ENCODE measurements around the gene GNG5.
"Not testable (repeated sequence)": the region's sequence is repeated elsewhere in the genome, so short reads cannot be mapped to it uniquely, and the experiment has no call there.

Gene GNG5

DNA sequence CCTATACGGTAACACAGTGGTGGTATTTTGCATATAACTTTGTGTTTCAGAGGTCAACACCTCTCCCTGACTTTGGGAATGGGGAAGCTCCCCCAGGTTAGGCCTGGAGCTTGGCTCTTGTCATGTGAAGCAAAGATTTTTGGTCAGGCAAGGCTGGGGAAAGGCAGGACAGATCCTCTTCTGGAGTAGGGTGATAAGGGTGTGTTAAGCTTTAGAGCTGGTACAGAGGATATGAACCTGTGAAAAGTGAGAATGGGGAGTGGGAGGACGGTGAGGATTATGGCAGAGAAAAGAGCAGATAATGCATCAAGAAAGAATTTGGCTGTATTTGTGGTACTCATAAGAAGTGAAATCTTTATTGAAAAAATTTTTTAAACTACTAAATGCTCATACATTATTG is 25.1 kb downstream of the GNG5 start:
- DNase-seq, result no peak

DNA sequence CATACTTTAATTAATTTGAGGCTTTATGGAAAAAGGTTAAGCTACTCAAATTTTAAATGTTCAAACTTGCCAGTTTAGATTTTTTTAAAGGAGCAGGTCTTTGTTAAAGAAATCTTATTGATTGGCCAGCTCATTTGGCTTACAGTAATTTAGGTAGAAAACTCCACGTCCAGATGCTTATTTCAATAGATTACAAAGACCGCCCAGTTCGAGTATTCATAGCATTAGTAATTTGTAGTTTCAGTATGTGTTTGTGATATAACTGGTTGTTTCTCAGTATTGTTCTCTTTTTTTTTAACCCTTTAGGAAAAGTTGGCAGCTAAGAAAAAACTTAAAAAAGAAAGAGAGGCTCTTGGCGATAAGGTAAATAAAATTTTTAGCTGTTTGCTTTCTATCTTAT is 25.7 kb downstream of the GNG5 start:
- DNase-seq, result no peak

DNA sequence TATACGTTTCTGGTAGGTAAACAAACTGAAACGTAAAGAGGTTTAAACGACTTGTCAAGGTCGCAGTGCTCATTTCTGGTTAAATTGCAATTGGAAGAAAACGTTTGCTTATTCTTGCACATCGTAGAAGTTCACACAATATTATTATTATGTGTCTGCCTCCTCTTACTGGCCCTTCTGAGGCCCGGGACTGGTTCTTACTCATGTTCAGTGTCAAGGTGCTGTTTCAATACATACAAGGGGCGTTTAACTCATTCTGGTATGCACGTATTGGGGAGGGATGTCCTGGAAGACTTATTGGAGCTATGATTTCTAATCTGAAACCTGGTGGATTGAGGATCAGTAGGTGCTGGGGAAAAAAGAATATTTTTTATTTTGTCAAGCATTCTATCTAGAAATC is 26.4 kb downstream of the GNG5 start:
- no peak for DNase-seq

DNA sequence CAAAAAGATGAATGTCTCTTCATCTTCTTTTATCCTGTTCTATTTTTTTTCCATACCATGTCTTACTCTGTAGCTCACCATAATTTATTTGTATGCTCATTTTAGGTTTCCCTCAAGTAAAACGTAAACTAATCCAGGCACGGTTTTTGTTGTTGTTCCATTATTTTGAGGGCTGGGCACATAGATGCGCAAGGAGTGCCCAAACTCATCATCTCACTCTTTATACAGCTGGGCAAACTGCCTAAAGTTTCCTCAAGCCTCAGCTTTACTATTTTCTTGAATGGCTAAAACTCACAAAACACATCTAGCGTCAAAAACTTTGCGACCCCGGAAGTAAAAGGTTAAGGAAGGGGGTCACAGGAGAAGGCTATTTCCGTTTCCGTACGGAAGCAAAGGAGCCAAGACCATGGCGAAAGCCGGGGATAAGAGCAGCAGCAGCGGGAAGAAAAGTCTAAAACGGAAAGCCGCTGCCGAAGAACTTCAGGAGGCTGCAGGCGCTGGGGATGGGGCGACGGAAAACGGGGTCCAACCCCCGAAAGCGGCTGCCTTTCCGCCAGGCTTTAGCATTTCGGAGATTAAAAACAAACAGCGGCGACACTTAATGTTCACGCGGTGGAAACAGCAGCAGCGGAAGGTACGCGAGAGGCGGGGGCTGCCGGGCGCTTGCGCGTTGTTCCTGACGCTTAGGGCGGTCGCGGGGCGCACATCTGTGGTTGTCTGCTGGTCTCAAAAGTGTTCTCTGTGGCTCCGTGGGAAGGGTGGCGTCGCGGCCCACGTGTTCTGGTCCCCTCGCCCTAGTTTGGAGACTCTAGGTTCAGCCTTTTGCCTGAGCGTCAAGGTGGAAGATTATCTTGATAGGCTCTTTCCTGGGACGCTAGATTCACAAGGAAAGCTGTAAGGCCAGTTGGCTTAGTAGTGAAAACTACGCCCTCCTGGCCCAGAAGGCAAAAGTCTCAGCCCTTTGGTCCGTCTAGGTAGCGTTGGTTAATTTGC is 27.2 kb downstream of the GNG5 start, which contains the start of gene RPF1:
TSS of gene RPF1 (plus strand) at position 391 of the 993 bp plus-strand sequence. CDS start at position 407, 16 bp downstream.
- DNase-seq, result peak; percentile 6

DNA sequence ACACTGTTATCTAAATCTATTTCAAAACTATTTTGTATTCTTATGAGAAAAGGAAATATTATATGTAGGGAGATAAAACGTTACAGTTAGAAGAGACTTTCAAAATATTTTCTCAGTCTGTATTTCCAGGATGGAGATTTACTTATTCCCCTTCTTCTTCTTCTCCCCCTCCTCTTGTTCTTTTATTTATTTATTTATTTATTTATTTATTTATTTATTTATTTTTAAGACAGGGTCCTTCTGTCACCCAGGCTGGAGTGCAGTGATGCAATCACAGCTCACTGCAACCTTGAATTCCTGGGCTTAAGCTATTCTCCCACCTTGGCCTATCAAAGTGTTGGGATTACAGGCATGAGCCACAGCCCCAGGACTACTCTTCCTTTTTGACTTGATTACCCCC is 30.2 kb downstream of the GNG5 start:
- DNase-seq, result no peak

DNA sequence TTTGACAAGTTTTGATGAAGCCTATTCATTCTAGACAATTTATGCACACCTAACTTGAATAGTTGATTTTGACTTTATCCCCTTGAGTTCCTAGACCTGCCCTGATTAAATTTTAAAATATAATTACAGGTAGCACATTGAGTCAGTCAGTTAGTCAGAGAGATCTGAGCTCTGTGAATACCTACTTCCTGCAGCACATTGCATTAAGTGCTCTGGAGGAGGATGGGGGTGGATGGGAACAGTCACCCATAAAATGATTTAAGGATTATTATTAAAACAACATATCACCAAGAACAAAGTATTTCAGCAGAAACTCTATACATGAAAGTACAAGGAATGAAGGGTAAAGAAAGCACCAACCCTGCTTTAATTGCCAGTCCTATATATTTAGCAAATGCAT is 39.1 kb downstream of the GNG5 start:
- no peak for DNase-seq

DNA sequence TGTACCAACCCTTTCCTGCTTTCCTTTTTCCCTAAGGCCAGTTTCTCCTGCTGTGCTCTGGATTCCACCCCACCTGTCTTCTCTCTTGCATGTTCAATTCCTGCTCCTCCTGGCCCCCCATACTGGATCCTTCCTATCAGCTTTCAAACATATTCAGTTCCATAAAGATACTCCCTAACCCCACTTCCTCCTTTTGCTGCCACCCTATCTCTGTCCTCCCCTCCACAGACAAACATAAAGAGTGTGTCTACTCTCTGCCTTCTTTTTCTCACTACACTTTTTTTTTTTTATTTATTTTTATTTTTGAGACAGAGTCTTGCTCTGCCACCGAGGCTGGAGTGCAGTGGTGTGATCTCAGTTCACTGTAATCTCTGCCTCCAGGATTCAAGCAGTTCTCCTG is 44.3 kb downstream of the GNG5 start:
- DNase-seq, result no peak

DNA sequence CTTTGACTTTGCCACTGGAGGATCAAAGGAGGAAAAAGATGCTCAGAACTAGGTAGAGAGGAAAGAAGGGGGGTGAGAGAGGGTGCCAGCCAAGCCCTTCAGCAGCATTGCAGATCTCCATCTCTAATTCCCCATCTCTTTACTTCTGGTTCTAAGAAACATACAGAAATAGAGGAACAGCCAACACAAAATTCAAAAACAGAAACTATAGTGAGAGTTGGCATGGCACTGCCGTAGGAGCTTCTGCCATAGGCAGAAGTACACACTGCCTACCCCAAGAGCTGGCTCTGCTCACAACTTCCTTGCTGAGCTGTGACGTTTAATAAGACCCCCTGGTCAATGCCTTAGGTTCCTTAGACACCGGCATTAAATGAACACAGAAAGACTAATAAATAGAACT is 53.9 kb downstream of the GNG5 start:
- no peak for DNase-seq

DNA sequence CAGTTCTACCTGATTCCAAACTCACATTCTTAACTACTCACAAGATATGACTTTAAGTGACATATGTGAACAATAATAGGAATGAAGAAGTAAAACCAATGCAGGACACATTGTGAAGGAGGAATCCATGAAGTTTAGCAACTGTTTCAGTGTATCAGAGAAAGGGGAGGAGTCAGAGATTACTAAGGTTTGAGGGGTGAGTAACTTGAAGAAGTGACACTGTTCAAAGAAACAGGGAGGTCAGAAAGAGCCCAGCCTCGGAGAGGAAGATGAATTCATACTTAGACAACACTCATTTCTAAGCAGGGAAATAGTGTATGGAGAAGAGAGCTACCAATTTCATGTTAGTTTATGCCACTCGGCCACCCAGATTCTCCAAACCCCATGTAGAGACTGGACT is 55.5 kb downstream of the GNG5 start:
- no peak for DNase-seq

DNA sequence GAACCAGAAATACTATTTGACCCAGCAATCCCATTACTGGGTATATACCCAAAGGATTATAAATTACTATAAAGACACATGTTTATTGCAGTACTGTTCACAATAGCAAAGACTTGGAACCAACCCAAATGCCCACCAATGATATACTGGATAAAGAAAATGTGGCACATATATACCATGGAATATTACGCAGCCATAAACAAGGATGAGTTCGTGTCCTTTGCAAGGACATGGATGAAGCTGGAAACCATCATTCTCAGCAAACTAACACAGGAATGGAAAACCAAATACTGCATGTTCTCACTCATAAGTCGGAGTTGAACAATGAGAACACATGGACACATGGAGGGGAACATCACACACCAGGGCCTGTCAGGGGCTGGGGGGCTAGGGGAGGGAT is 57.7 kb downstream of the GNG5 start:
- DNase-seq, result not testable (repeated sequence)

All from NCI-H187 treated with DMSO at 0.1 percent for 48 hours (cell line).